Embryonic facial prominence (tissue), 1 donor: ENCODE data around the gene NABP1.

ENCODE experiments used
- DNase-seq: peaks from one replicate; pipeline ENCODE4 v3.0.0-alpha.2; 2016; ENCODE audit errors: extremely low spot score

The NABP1 gene

DNA sequence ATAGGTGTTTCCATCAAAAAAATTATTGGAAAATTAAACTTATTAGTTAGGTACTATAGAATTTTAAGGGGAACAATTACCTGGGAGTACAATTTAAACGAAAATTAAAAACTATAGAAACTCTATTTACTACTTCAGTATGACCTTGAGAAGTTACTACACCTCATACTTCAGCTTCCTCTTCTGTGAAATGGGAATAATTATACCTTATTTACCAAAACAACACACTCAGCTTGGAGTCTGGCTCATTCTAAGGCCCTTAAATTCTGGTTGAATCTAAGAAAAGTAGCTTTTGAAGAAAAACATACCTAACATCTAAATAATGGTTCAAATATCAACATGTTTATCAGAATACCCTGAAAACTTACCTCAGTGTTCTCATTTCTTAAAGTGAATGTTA is 2.7 kb downstream of the NABP1 start:
- DNase-seq: no peak

DNA sequence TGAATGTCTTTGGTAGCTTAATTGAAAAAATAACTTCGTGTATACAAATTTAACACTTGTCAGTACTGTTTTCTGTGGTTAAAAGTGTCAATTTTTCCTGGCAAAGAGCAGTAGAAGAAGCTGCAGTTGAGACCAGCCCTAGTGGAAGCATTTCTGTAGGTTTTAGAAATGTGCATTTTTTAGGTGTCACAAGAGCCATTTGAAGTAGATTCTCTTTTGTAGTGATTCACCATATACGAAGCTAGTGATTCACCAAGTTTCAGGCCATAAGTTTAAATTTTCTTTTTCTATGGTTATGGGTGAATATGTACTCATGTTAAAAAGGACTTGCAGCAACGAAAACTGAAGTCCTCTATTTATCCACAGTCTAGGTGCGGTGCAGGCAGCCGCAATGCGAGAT is 4.2 kb downstream of the NABP1 start:
- no peak for DNase-seq

DNA sequence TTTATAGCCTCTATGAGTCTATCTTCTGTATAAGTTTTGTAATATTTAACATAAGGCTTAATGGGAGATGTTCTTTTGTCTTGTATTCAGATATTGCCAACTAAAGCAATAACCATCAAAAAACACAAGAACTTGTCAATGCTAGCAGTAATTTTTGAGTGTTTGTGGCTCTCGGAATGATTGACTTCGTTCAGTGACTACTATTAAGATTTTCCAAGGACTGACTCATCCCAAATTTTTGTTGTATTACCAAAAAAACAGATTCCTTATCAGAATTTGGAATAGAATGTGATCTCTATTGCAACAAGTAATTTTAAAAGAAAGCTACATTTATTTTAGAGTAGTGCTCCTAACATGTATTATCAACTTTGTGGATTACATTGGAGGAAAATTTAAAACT is 8.1 kb downstream of the NABP1 start:
- DNase-seq: no peak

DNA sequence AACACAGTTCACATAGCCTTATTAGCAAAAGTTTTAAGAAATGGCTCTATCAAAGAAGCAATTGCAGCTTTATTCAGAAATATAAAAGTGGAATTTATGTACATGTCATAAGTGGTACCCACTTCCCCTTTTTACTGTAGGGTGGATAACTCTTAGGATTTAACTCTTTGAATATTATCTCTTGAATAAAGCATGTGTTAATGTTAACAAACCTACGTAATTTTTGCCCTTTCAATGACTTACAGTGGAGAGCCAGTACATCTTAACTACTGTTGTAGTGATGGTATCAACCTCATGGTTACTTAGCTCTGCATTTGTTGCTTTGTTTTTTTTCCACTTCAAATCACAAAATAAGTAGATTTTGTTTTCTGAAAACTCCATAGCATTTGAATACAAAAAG is 8.8 kb downstream of the NABP1 start:
- no peak for DNase-seq

DNA sequence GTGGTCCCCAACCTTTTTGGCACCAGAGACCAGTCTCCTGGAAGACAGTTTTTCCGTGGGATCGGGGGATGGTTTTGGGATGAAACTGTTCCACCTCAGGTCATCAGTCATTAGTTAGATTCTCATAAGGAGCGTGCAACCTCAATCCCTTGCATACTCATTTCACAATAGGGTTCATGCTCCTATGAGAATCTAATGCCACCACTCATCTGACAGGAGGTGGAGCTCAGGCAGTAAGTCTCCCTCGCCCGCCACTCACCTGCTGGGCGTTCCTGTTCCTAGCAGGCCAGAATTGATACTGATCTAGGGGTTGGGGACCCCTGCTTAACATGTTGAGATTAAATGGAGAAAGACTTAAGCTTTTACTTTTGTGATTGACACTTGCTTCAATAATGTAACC is 9.9 kb downstream of the NABP1 start:
- DNase-seq: no peak

DNA sequence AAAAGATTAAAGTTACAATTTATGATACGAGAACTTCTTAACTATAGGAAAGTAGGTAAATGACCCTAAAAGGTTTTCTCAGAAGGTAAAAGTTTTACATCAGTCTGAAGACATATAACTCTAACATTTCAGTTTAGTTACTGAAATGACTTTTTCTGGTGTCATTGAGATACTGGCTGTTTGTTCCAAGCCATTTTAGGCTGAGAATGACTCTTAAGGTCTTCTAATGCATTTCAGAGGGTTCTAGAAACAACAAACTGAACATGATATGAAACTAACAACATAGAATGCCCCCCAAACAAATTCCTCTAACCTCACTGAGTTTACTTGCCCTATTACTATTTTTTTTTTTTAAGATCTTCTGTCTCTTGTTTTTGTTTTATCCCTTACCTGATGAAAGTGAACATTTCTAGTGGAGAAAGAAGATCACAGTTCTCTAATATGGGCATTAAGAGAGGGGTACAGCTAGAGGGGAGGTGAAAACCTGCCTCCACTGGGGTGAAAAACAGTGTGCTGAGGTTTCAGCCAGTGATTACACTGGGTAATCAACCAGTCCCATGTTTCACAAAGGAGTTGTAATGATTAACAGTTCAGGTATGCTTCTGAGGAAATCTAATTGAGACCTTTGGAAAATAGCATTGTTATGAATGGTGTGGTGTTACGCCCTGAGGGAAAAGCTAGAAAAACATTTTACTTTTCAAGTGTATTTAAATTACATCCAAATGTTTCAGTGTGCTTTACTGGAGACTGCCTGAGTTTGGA is 11.2 kb downstream of the NABP1 start:
- no peak for DNase-seq

DNA sequence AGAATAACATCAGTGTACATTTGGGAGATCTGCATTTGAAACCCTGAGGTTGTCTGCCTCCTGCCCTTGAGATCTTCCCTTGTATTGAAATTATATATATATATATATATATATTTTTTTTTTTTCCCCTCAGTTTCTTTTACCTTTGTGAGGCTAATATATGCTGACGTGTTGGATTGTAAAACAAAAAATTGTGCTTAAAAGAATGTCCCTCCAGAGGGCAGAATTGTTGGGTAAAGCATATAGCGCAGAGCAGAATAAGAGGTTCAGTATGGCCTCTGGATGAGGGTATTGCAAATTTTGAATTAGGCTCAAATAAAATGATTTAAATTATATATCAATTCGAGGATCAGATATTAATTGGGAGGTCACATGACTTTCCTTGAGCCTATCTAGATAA is 12.4 kb downstream of the NABP1 start:
- DNase-seq: no peak

DNA sequence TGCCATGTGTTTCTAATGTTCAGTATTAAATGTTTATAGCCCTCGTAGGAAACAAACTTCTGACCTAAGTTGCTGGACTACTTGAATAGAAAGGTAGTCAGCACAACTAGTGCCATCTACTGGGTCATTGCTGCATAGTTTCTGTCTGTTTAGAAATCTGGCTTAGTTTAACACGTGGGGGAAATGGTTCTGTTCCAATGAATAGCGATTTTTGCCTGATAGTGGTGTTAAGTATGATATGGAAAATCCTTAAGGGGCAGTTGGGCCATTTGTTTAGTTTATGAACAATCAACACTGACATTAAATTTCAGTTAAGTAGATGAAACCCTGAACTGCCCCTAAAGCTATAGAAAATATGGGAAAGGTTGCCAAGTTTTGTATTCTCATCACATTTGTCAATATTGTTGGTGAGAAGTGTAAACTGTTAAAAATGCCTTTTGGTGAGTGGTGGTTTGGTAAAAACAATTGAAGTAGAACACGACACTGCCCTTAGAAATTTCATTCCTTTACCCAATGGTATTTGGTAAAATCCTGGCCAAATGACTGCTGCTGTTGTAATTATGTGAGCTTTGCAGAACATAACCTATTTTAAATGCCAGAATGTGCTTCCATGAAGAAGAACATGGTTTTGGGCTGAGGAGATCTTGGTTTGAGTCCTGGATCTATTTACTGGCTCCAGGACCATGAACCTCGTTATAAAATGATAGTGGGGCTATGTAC is 13.2 kb downstream of the NABP1 start:
- DNase-seq: no peak

DNA sequence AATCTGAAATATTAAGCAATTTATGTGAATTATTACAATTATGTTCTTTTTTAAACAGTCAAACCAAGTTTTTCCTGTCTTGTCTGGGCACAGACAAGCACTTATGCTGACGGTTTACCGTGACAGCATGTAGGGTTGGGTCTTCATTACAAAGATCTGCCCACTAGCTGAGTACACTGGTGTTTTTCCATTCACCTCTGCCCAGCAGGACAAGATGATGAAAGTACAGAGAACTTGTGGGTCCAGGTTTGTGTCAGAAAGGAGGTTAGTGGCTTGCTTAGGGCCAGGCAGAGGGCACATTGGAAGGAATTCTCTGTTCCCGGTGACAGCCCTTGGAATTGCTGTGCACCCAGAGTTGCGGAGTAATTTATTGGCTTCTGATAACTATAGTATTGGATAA is 14.0 kb downstream of the NABP1 start:
- no peak for DNase-seq

DNA sequence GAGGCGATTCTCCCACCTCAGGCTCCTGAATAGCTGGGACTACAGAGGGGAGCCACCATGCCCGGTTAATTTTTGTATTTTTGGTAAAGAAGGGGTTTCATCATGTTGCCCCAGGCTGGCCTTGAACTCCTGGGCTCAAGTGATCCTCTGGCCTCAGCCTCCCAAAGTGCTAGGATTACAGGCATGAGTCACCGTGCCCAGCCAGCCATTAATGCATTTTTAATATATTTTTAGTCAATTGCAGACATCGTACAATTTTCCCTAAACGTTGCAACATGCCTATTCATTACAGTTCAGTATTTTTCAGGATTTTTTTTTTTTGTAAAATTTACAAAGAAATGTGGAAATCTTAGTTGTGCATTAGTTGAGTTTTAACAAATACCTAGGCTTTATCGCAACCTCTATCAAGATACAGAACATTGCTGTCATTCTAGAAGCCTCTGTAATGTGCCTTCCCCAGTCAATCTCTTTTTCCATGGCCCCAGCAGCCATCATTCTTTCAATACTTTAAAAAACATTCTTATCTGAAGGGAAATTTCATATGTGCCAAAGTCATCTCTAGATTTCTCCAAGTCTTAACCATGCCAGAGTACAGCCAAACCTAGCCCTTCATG is 14.7 kb downstream of the NABP1 start:
- DNase-seq: no peak

DNA sequence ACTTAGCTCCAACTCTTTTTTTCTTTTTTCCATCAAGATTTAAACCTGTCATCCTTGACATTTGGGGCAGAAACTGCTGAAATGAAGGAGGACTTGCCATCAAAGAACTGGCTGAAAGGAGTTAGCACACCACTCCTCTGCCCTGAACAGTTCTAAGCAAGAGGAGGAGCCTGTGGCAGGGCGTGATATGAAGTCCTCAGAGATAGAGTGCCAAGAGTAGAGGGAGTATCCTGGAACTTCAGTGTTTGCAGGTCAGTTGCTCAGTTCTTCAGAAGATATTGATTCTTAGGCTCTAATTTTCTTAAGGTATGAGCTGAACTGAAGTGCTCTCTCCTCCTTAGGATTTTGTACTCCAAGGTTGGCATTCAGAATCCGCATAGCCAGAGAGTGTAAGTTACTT is 15.2 kb downstream of the NABP1 start:
- DNase-seq: no peak

DNA sequence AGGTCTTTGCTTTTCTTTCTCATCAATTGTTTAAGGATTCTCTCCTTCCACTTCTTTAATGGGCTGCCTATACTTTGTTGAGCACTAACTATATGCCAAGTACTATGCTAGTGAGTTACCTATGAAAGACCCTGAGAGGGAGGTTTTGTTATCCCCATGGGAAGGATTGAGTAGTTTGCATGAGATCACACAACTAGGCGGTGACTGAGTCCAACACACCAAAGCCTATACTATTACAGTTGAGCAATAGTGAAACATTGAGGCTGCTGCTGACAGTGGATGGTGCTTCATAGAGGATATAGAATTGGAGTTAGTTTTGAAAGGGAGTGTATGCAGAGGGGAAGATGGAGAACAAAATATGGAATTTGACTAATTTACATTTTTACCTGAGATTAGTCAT is 15.8 kb downstream of the NABP1 start:
- DNase-seq: no peak

DNA sequence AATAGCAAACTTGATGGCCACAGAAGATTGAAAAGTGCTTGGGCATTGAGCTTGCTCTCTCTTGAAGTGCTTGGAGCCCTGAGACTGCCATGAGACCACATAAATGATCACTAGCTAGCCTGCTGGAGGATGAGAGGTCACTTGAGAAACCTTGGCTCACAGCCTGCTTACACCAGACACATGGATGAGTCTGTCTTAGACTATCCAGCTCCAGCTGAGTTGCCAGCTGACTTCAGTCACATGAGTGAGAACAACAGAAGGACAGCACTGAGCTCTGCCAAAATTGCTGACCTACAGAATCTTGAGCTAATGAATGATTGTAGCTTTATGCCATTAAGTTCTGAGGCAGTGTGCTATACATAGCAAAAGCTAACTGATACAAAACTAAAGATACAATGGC is 18.1 kb downstream of the NABP1 start:
- no peak for DNase-seq

DNA sequence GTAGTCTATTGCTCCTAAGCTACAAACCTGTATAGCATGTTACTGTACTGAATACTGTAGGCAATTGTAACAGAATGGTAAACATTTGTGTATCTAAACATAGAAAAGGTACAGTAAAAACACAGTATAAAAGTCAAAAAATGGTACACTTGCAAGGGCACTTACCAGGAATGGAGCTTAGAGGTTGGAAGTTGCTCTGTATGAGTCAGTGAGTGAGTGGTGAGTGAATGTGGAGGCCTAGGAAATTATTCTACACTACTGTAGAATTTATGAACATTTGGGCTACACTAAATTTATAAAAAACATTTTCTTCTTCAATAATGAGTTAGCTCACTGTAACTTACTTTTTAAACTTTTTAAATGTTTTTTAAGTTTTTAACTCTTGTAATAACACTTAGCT is 19.0 kb downstream of the NABP1 start:
- DNase-seq: no peak

DNA sequence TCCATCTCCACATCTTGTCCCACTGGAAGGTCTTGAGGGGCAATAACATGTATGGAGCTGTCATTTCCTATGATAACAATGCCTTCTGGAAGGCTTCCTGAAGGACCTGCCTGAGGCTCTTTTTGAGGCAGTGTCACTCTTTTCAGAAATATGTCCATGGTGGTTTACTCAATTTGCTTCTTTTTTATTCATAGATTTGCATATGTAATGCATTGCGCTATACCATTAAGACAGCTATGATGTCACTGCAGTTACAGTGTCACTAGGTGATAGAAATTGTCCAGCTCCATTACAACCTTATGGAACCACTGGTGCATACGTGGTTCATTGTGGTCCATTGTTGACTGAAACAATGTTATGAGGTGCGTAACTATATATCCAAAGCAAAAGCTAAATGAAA is 19.9 kb downstream of the NABP1 start:
- no peak for DNase-seq

DNA sequence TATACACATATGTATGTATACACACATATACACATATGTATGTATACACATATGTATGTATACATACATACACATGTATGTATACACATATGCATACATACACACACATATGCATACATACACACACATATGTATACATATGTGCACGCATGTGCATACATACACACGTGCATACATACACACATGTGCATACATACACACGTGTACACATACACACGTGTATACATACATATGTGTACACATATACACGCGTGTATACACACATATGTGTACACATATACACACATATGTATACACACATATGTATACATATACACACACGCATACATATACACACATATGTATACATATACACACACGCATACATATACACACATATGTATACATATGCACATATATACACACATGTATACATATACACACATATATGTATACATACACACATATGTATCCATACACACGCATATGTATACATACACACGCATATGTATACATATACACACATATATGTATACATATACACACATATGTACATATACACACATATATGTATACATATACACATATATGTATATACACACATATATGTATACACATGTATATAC is 21.5 kb downstream of the NABP1 start:
- no peak for DNase-seq

DNA sequence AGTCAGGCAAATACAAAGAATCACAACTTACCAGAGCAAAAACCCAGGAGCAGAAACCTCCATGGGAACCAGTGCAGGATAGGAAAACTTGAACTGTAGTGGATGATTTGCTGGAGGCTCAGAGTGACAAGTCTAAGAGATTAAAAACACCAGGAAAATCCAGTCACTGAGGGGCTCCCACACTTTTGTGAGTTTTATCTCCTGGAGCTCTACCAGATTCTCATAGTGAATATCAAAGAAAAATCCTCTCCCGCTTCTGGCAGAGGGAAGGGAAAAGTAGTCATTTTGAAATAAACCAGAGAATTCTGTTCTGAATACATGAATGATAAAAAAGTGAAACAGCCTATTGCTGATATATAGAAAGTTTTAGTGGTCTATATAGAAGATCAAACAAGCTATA is 23.1 kb downstream of the NABP1 start:
- DNase-seq: no peak

DNA sequence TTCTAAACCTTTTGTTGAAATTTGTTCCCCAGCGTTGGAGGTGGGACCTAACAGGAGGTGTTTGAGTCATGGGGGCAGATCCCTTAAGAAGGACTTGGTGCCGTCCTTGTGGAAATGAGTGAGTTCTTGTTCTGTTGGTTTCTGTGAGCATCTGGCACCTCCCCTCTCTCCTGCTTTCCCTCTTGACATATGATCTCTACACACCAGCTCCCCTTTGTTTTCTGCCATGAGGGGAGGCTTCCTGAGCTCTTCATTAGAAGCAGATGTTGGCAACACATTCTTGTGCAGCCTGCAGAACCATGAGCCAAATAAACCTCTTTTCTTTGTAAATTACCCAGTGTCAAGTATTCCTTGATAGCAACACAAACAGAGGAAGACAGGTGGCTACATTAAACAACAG is 23.8 kb downstream of the NABP1 start:
- DNase-seq: no peak

DNA sequence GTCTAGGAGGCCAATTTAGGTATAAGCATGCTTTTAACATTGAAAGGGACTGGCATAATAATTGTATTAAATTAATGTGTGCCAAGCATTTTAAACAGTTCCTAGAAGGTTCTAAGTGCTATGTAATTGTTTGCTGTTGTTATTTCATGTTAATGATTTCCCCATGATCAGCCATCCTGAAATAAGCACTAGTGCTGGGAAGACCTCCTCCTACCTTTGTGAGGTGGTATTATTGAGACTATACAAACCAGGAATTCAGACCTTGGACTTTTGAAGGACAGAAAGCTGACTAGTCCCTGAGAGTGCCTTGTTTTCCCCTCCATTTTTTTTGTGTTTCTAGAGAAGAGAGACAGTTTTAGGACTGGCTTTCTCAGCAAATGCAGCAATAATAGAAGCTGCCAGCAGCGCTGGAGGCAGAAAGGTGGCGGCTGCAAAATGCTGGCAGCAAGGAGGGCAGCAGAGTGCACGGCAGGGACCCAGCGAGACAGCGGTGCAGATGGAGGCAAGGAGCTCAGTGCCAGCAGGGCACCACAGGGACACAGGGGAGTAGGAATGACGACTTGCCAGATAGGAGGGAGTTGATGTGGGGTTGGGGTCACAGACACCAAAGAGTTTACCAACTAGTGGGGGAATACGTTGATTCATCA is 25.3 kb downstream of the NABP1 start:
- DNase-seq: no peak

DNA sequence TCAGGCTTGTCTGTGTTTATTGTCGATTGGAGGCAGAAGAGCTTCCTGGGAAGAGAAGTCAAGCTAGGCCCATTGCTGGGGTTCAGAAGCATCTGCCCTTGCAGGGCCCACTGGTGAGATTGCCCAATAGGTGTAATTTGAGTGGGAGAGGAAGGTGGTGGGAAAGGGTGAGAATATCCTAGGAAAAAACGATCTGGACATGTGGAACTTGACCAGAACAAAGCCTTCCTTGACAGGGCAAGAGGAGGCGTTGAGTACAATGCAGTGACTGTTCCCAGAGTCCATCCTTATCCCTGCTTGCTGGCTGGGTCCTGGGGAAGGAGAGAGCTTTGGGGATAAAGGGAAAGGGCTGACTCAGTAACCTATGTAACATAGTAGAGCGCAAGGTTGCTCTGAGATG is 27.1 kb downstream of the NABP1 start:
- DNase-seq: no peak

DNA sequence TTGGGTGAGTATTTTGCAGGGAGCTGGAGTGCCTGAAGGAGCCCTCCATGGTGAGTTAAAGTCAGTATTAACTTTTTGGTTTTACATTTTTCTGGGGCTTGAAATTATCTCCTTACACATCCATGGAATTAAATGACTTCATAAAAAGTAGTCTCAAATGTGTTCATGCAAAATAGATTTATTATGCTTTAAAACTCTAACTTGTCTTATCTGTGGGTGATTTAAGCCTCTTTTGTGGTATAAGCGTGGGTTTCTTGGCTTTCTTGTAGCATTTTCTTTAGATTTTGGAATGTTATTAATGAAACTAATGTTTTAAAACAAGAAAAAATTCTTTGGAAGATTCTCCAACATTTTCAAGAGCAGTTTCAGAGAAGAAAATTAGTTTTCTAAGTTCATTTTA is 27.8 kb downstream of the NABP1 start:
- DNase-seq: no peak

DNA sequence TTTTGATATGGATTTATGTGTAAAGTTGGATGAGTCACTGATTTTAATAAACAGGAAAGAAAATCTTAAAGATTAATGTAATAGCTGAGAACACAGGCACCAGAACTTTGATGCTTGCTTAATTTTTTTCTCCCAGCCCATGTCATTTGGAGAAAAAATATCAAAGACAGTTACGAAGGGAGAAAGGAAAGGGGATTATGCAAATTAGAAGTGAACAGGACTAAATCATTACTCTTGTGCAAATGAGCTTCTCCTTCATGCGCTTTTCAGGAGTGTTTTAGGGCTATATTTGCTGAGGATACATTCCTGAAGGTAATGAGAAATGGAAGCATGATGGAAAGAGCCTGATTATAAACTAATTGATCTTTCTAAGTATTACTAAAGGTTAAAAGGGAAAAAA is 28.9 kb downstream of the NABP1 start:
- DNase-seq: no peak
